Liver (tissue), 3 donors: ENCODE measurements around the gene GAS2.

Source experiments
- NR2F2 ChIP-seq: IDR thresholded peaks from 2 replicates; pipeline ENCODE4 v1.6.1; 2016; ENCODE audit warnings: antibody characterized with exemption
- TAF1 ChIP-seq: conservative IDR thresholded peaks from 2 replicates; pipeline ENCODE4 v1.6.1; 2016; ENCODE audit warnings: antibody characterized with exemption, mild to moderate bottlenecking
- TF ChIP-seq, protein P1 (sequence below): IDR thresholded peaks from 2 replicates; pipeline ENCODE4 v1.6.1; 2016; ENCODE audit warnings: antibody characterized with exemption
- TF ChIP-seq, protein P2 (sequence below): fragments of 150-350 bp; IDR thresholded peaks from 2 replicates; pipeline ENCODE4 v1.5.1; 2017; ENCODE audit warnings: improper control_type of control experiment, low read depth, low read length; ENCODE audit not compliant: missing input control
- donor health status: healthy.
- donor health status: healthy.

DNA sequence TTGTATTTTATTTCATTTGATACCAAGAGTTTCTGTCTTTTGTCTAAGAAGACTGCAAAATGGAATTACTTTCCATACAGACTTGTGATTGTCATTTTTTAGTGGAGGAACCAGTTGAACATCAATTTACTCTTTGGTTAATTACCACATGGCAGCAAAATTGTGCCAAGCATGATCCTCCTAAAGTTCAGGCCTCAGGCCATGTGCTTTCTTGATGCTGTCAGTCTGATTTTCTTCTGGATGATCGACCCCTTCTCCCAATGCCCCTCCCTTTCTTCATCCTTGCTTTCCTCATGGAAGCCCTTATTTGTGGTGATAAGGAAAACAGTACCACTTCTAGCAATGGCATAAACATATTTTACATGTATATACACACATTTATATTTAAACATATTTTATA is 87.0 kb downstream of the GAS2 start:
- TF ChIP-seq, protein P1, sequence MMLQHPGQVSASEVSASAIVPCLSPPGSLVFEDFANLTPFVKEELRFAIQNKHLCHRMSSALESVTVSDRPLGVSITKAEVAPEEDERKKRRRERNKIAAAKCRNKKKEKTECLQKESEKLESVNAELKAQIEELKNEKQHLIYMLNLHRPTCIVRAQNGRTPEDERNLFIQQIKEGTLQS = no peak
- TF ChIP-seq, protein P2, sequence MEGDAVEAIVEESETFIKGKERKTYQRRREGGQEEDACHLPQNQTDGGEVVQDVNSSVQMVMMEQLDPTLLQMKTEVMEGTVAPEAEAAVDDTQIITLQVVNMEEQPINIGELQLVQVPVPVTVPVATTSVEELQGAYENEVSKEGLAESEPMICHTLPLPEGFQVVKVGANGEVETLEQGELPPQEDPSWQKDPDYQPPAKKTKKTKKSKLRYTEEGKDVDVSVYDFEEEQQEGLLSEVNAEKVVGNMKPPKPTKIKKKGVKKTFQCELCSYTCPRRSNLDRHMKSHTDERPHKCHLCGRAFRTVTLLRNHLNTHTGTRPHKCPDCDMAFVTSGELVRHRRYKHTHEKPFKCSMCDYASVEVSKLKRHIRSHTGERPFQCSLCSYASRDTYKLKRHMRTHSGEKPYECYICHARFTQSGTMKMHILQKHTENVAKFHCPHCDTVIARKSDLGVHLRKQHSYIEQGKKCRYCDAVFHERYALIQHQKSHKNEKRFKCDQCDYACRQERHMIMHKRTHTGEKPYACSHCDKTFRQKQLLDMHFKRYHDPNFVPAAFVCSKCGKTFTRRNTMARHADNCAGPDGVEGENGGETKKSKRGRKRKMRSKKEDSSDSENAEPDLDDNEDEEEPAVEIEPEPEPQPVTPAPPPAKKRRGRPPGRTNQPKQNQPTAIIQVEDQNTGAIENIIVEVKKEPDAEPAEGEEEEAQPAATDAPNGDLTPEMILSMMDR = no peak
- TF ChIP-seq TAF1 = no peak
- no peak for TF ChIP-seq NR2F2
